CD14-positive monocyte (primary cell): ENCODE measurements around the gene SCNN1A. TPM values are rescaled to one million over a fixed set of nuclear protein-coding genes. Genes with fewer than 3 reads are reported as not detected.

Source experiments
- DNase-seq, 3 donors: peaks; one replicate each; pipeline ENCODE4 v3.0.0-alpha.2; 2011 to 2022
- H2AFZ ChIP-seq: 2 replicates; pipeline ENCODE4 v1.6.0; 2012; ENCODE audit warnings: mild to moderate bottlenecking, low read depth, low read length, inconsistent platforms; ENCODE audit not compliant: insufficient read depth, poor library complexity, severe bottlenecking
- H3K27ac ChIP-seq, 2 donors: 1 replicate in 1 of 2; 2 replicates in 1 of 2; pipeline ENCODE4 v1.5.1; 2012 to 2013; ENCODE audit warnings: low read length in 2 of 2, control low read depth in 1 of 2, inconsistent platforms in 1 of 2, low read depth in 1 of 2, mild to moderate bottlenecking in 1 of 2
- H3K27me3 ChIP-seq, 2 donors: one replicate each; pipeline versions ENCODE4 v1.6.0 to v1.6.1; 2011 to 2013; ENCODE audit warnings: low read length in 2 of 2; ENCODE audit not compliant: control insufficient read depth in 2 of 2, insufficient read depth in 2 of 2
- H3K36me3 ChIP-seq, 2 donors: replicated peaks in 1 of 2; 1 replicate in 1 of 2; 2 replicates in 1 of 2; pipeline versions ENCODE4 v1.5.1 to v1.6.1; 2012 to 2013; ENCODE audit warnings: low read length in 2 of 2, control low read depth in 1 of 2, inconsistent platforms in 1 of 2, mild to moderate bottlenecking in 1 of 2; ENCODE audit not compliant: insufficient read depth in 2 of 2, control insufficient read depth in 1 of 2
- H3K4me1 ChIP-seq, 2 donors: 1 replicate in 1 of 2; 2 replicates in 1 of 2; pipeline versions ENCODE4 v1.5.1 to v1.6.1; 2012 to 2013; ENCODE audit warnings: low read length in 2 of 2, control low read depth in 1 of 2, inconsistent platforms in 1 of 2, mild to moderate bottlenecking in 1 of 2, moderate library complexity in 1 of 2; ENCODE audit not compliant: insufficient read depth in 2 of 2, control insufficient read depth in 1 of 2
- H3K4me2 ChIP-seq: replicated peaks from 2 replicates; pipeline ENCODE3; 2012; ENCODE audit warnings: low read length, moderate library complexity, mild to moderate bottlenecking; ENCODE audit not compliant: poor library complexity, severe bottlenecking; ENCODE audit errors: extremely low read depth
- H3K4me3 ChIP-seq, 3 experiments: fragments of 200-600 bp in 1 of 3; sonication (generic) in 1 of 3; replicated peaks in 1 of 3; 1 replicate in 2 of 3; 2 replicates in 1 of 3; pipeline ENCODE4 v1.5.1; 2011 to 2013; ENCODE audit warnings: low read length in 3 of 3, mild to moderate bottlenecking in 3 of 3, control low read depth in 2 of 3, low read depth in 2 of 3, inconsistent platforms in 1 of 3, moderate library complexity in 1 of 3
- H3K79me2 ChIP-seq: 2 replicates; pipeline ENCODE4 v1.6.0; 2012; ENCODE audit warnings: mild to moderate bottlenecking, control low read depth, inconsistent platforms, low read length, moderate library complexity; ENCODE audit not compliant: insufficient read depth
- H3K9ac ChIP-seq: 2 replicates; pipeline ENCODE4 v1.6.0; 2017; ENCODE audit warnings: low read length, mild to moderate bottlenecking; ENCODE audit not compliant: insufficient read depth, poor library complexity, severe bottlenecking
- H3K9me3 ChIP-seq, 2 donors: replicated peaks in 1 of 2; 1 replicate in 1 of 2; 2 replicates in 1 of 2; pipeline versions ENCODE4 v1.5.1 to v1.6.1; 2012 to 2013; ENCODE audit warnings: low read length in 2 of 2, control low read depth in 1 of 2; ENCODE audit not compliant: control insufficient read depth in 1 of 2, insufficient read depth in 1 of 2
- H4K20me1 ChIP-seq: 2 replicates; pipeline ENCODE4 v1.6.0; 2012; ENCODE audit warnings: mild to moderate bottlenecking, low read length, control low read depth, moderate library complexity; ENCODE audit not compliant: insufficient read depth
- H3K27ac Mint-ChIP-seq, 7 donors: one replicate each; pipeline ENCODE4 v1.8.0; 2020; ENCODE audit warnings: mild to moderate bottlenecking in 7 of 7, mixed read lengths in 7 of 7, moderate library complexity in 6 of 7, inconsistent platforms in 2 of 7
- H3K27me3 Mint-ChIP-seq, 3 donors: one replicate each; pipeline ENCODE4 v1.8.0; 2021 to 2022; ENCODE audit warnings: low read depth in 3 of 3, mild to moderate bottlenecking in 3 of 3, mixed read lengths in 3 of 3, moderate library complexity in 3 of 3, inconsistent platforms in 1 of 3
- H3K36me3 Mint-ChIP-seq, 2 donors: one replicate each; pipeline ENCODE4 v1.8.0; 2020; ENCODE audit warnings: mixed read lengths in 2 of 2, inconsistent platforms in 1 of 2, mild to moderate bottlenecking in 1 of 2
- H3K4me1 Mint-ChIP-seq: one replicate; pipeline ENCODE4 v1.8.0; 2020; ENCODE audit warnings: mild to moderate bottlenecking, mixed read lengths
- H3K4me3 Mint-ChIP-seq, 2 donors: one replicate each; pipeline ENCODE4 v1.8.0; 2020; ENCODE audit warnings: mild to moderate bottlenecking in 2 of 2, mixed read lengths in 2 of 2, moderate library complexity in 1 of 2
- H3K9me3 Mint-ChIP-seq, 7 donors: one replicate each; pipeline ENCODE4 v1.8.0; 2020 to 2022; ENCODE audit warnings: mixed read lengths in 7 of 7, mild to moderate bottlenecking in 6 of 7, moderate library complexity in 6 of 7, inconsistent platforms in 2 of 7
- CTCF ChIP-seq: fragments of 200-600 bp; IDR thresholded peaks from one replicate; pipeline ENCODE4 v1.8.0; 2022; ENCODE audit warnings: antibody characterized with exemption, mild to moderate bottlenecking
- WGBS: methylation state at CpG from one replicate; pipeline ENCODE4 v1.1.5; 2013; ENCODE audit warnings: missing lambda C conversion rate; ENCODE audit not compliant: insufficient coverage; 5-methylcytosine and 5-hydroxymethylcytosine counted together
- intact Hi-C, 2 donors: fragments of 100-400 bp; cut with micrococcal nuclease; formaldehyde crosslinking; loops; one replicate each; pipeline versions ENCODE4 v1.15.0 to v1.15.1; 2023
- polyA plus RNA-seq, 3 donors: library from polyadenylated mRNA; depleted of rRNA in 1 of 3; unstranded in 2 of 3; stranded (reverse) in 1 of 3; fragments of 300-500 nt in 2 of 3; fragments of >200 nt in 1 of 3; fragmentation: Illumina TruSeq in 2 of 3; gene quantifications; 1 replicate in 2 of 3; 2 replicates in 1 of 3; pipeline ENCODE4 v1.2.3, GENCODE V29; 2012 to 2021

Gene SCNN1A
- polyA plus RNA-seq, 3 donors: 0.11 to 0.68 (median 0.63) TPM

GRCh38 chr12:6361834-6362233 lies 13.5 kb downstream of the SCNN1A start:
- peak overlapping the region; percentile 21 for H3K4me2 ChIP-seq
- 35% methylated on average over 10 of the region's 14 CpGs for WGBS

More at GRCh38 chr12:6361834-6362233, 13.5 kb downstream of the SCNN1A start:
- H3K27me3 ChIP-seq: no peaks in the 10 kb centered on the region
- Mint-ChIP-seq H3K4me3 (peak overlapping the region; percentile 18 to 74), H3K4me1 (peaks cover 61% of the 10 kb centered on the region), H3K27ac (peak overlapping the region; percentile 13 to 87 (median 75)), H3K36me3 (no peaks in the 10 kb centered on the region), H3K9me3 (peaks cover 0 to 2% (median 0%) of the 10 kb centered on the region in 7 donors), H3K27me3 (no peaks in the 10 kb centered on the region)
- peak overlapping the region in 1 of 3 experiments; percentile 32 for H3K4me3 ChIP-seq
- H3K36me3 ChIP-seq: no peaks in the 10 kb centered on the region
- H2AFZ ChIP-seq: no peak overlapping the region
- H3K4me1 ChIP-seq: peaks cover 50 to 76% of the 10 kb centered on the region in 2 donors
- H4K20me1 ChIP-seq: no peaks in the 10 kb centered on the region
- peaks cover 8% of the 10 kb centered on the region for H3K79me2 ChIP-seq
- no peaks in the 10 kb centered on the region for H3K9me3 ChIP-seq
- peak overlapping the region; percentile 2 to 23 for H3K27ac ChIP-seq
- DNase-seq: peak; percentile 73 to 81 (median 78)
- no peak overlapping the region for H3K9ac ChIP-seq
- no peak for TF ChIP-seq CTCF
- intact Hi-C loops: no loop called here
